ENCODE measurements around the gene TBC1D28.
"Not testable (repeated sequence)": the region's sequence is repeated elsewhere in the genome, so short reads cannot be mapped to it uniquely, and the experiment has no call there.

- not testable (repeated sequence) for TF ChIP-seq CTCF (IDR thresholded peaks at IDR 0.05); POLR2A (IDR thresholded peaks at IDR 0.05); EP300 (IDR thresholded peaks at IDR 0.05; ENCODE audit: low read depth); POLR2AphosphoS5 (IDR thresholded peaks at IDR 0.05)
These were observed 8.4 kb downstream of the TBC1D28 start for GRCh38 chr17:18635773-18636172.
